Thyroid gland (tissue), 4 donors: Measurements from ENCODE around the gene PPP1R13B. TPM values are rescaled to one million over a fixed set of nuclear protein-coding genes. Genes with fewer than 3 reads are reported as not detected.
A peak's percentile ranks its signal among the peaks of the same experiment; 100 is the strongest.

ENCODE experiments used
- DNase-seq, 2 donors: peaks; one replicate each; pipeline ENCODE4 v3.0.0-alpha.2; 2019
- H3K27ac ChIP-seq, 3 donors: fragments of 200-600 bp; sonication (generic); 1 replicate in 2 of 3; 2 replicates in 1 of 3; pipeline ENCODE4 v1.5.1; 2016 to 2019; ENCODE audit warnings: mild to moderate bottlenecking in 1 of 3, moderate library complexity in 1 of 3
- H3K27me3 ChIP-seq: fragments of 200-600 bp; sonication (generic); one replicate; pipeline ENCODE4 v1.5.1; 2019
- H3K36me3 ChIP-seq, 2 donors: fragments of 200-600 bp; sonication (generic); one replicate each; pipeline ENCODE4 v1.5.1; 2016 to 2019
- H3K4me1 ChIP-seq, 2 donors: fragments of 200-600 bp; sonication (generic); one replicate each; pipeline ENCODE4 v1.5.1; 2017 to 2019
- H3K4me3 ChIP-seq, 3 donors: fragments of 200-600 bp; sonication (generic); replicated peaks in 1 of 3; 1 replicate in 2 of 3; 2 replicates in 1 of 3; pipeline ENCODE4 v1.5.1; 2016; ENCODE audit warnings: mild to moderate bottlenecking in 1 of 3
- H3K9me3 ChIP-seq: fragments of 200-600 bp; sonication (generic); one replicate; pipeline ENCODE4 v1.5.1; 2017
- CTCF ChIP-seq, 6 experiments: fragments of 200-600 bp in 3 of 6; fragments of 450-650 bp in 3 of 6; sonication (generic) in 3 of 6; IDR thresholded peaks; one replicate each; pipeline ENCODE4 v1.5.1; 2016 to 2019; ENCODE audit warnings: antibody characterized with exemption in 6 of 6, mild to moderate bottlenecking in 2 of 6, inconsistent platforms in 1 of 6, moderate library complexity in 1 of 6
- POLR2A ChIP-seq, 2 donors: fragments of 450-650 bp; IDR thresholded peaks; one replicate each; pipeline ENCODE4 v1.6.1; 2017; ENCODE audit warnings: antibody characterized with exemption in 2 of 2, mild to moderate bottlenecking in 2 of 2, moderate library complexity in 1 of 2
- WGBS, 2 donors: methylation state at CpG; one replicate each; pipeline ENCODE4 v1.1.5; 2017; 5-methylcytosine and 5-hydroxymethylcytosine counted together
- intact Hi-C: fragments of 100-400 bp; cut with DNase I; formaldehyde crosslinking; loops from one replicate; pipeline ENCODE4 v1.15.1; 2023
- total RNA-seq, 4 donors: library from RNA; depleted of rRNA; stranded (reverse); fragments of >200 nt; gene quantifications; one replicate each; pipeline ENCODE4 v1.2.3, GENCODE V29; 2016

The PPP1R13B gene
- total RNA-seq, 4 donors from 2014 or later, result 77.0 to 131 (median 81.8) TPM

GRCh38 chr14:103712633-103713247, 134.6 kb downstream of the PPP1R13B start:
- intact Hi-C loops, result loop anchor here (10.0 kb wide), 1 partner anchor 148 kb away; the partner anchor contains the start of genes BAG5 and COA8
- H3K27ac ChIP-seq, result peak overlapping the region; percentile 68 to 77 (median 76)
- no peaks in the 10 kb centered on the region for H3K27me3 ChIP-seq
- no peaks in the 10 kb centered on the region for H3K9me3 ChIP-seq
- H3K4me1 ChIP-seq, result peaks cover 34 to 47% of the 10 kb centered on the region in 2 donors
- no peak for DNase-seq
- H3K4me3 ChIP-seq, result no peak overlapping the region
- TF ChIP-seq POLR2A (IDR thresholded peaks at IDR 0.05), result no peak
- no peak for TF ChIP-seq CTCF (IDR thresholded peaks at IDR 0.05)
- H3K36me3 ChIP-seq, result no peaks in the 10 kb centered on the region
- WGBS, 2 donors, result 79 to 88% methylated on average over 18 to 19 of the region's 24 CpGs

- Histone ChIP-seq H3K36me3 (peaks cover 0 to 2% of the 10 kb centered on the region in 2 donors), H3K4me3 (no peak overlapping the region), H3K4me1 (peaks cover 27 to 37% of the 10 kb centered on the region in 2 donors), H3K27me3 (no peaks in the 10 kb centered on the region), H3K27ac (peak overlapping the region; percentile 68 to 77 (median 76)), H3K9me3 (no peaks in the 10 kb centered on the region)
- TF ChIP-seq CTCF (IDR thresholded peaks at IDR 0.05), result no peak
- no peak for TF ChIP-seq POLR2A (IDR thresholded peaks at IDR 0.05)
- peak; percentile 90 to 94 for DNase-seq
- intact Hi-C loops, result loop anchor here (10.0 kb wide), 1 partner anchor 147 kb away; the partner anchor contains the start of genes BAG5 and COA8
- WGBS, 2 donors, result 59 to 60% methylated on average over 16 to 24 of the region's 27 CpGs
Observed at GRCh38 chr14:103711516-103712431, 135.6 kb downstream of the PPP1R13B start.

- Histone ChIP-seq H3K9me3 (no peaks in the 10 kb centered on the region), H3K27me3 (no peaks in the 10 kb centered on the region), H3K4me1 (peaks cover 23 to 34% of the 10 kb centered on the region in 2 donors), H3K36me3 (peaks cover 0 to 2% of the 10 kb centered on the region in 2 donors), H3K27ac (peak overlapping the region in 1 of 3 donors; percentile 76), H3K4me3 (no peak overlapping the region)
- WGBS, 2 donors, result 59 to 77% methylated on average over 9 of the region's 9 CpGs
- intact Hi-C loops, result loop anchor here (10.0 kb wide), 1 partner anchor 146 kb away; the partner anchor contains the start of genes BAG5 and COA8
- no peak for TF ChIP-seq CTCF (IDR thresholded peaks at IDR 0.05)
- no peak for TF ChIP-seq POLR2A (IDR thresholded peaks at IDR 0.05)
- DNase-seq, result no peak
Observed at GRCh38 chr14:103710771-103711377, 136.5 kb downstream of the PPP1R13B start.

GRCh38 chr14:103709814-103710213, 137.6 kb downstream of the PPP1R13B start:
- H3K27ac ChIP-seq, result no peak overlapping the region
- intact Hi-C loops, result loop anchor here (10.0 kb wide), 1 partner anchor 145 kb away; the partner anchor contains the start of genes BAG5 and COA8
- no peaks in the 10 kb centered on the region for H3K9me3 ChIP-seq
- H3K4me3 ChIP-seq, result no peak overlapping the region
- no peak for TF ChIP-seq POLR2A (IDR thresholded peaks at IDR 0.05)
- no peak for TF ChIP-seq CTCF (IDR thresholded peaks at IDR 0.05)
- no peak for DNase-seq
- 92 to 93% methylated on average over 15 of the region's 15 CpGs for WGBS, 2 donors
- peaks cover 0 to 2% of the 10 kb centered on the region in 2 donors for H3K36me3 ChIP-seq
- no peaks in the 10 kb centered on the region for H3K27me3 ChIP-seq
- peaks cover 22 to 32% of the 10 kb centered on the region in 2 donors for H3K4me1 ChIP-seq
